ENCODE results near the gene NCOA3.
A peak's percentile ranks its signal among the peaks of the same experiment; 100 is the strongest.

NCOA3 gene

GRCh38 chr20:47605673-47606413 is 104.2 kb downstream of the NCOA3 start:
- DNase-seq = no peak

GRCh38 chr20:47606414-47606982 is 104.8 kb downstream of the NCOA3 start:
- no peak for DNase-seq

- DNase-seq = peak; percentile 63
Measured at GRCh38 chr20:47606983-47607613, 105.4 kb downstream of the NCOA3 start.

- no peak for DNase-seq
Measured at GRCh38 chr20:47609001-47609400, 107.3 kb downstream of the NCOA3 start.

- DNase-seq = peak; percentile 38
Measured at GRCh38 chr20:47610247-47610944, 108.7 kb downstream of the NCOA3 start.

GRCh38 chr20:47610945-47611250 is 109.2 kb downstream of the NCOA3 start:
- no peak for DNase-seq

- no peak for DNase-seq
Measured at GRCh38 chr20:47611785-47612184, 110.1 kb downstream of the NCOA3 start.

- DNase-seq = no peak
Measured at GRCh38 chr20:47612670-47613069, 111.0 kb downstream of the NCOA3 start.

GRCh38 chr20:47614703-47615309 is 113.1 kb downstream of the NCOA3 start:
- no peak for DNase-seq

GRCh38 chr20:47618479-47618878 is 116.8 kb downstream of the NCOA3 start:
- DNase-seq = no peak

- peak; percentile 21 for DNase-seq
Measured at GRCh38 chr20:47620808-47621805, 119.4 kb downstream of the NCOA3 start.

GRCh38 chr20:47622118-47622665 is 120.5 kb downstream of the NCOA3 start:
- DNase-seq = no peak

- DNase-seq = no peak
Measured at GRCh38 chr20:47623206-47623605, 121.5 kb downstream of the NCOA3 start.

- no peak for DNase-seq
Measured at GRCh38 chr20:47627540-47627939, 125.9 kb downstream of the NCOA3 start.

- no peak for DNase-seq
Measured at GRCh38 chr20:47629907-47630306, 128.2 kb downstream of the NCOA3 start.

- no peak for DNase-seq
Measured at GRCh38 chr20:47631078-47631477, 129.4 kb downstream of the NCOA3 start.

- no peak for DNase-seq
Measured at GRCh38 chr20:47635256-47635655, 133.6 kb downstream of the NCOA3 start.

- no peak for DNase-seq
Measured at GRCh38 chr20:47638851-47639250, 137.2 kb downstream of the NCOA3 start.

GRCh38 chr20:47642118-47642517 is 140.4 kb downstream of the NCOA3 start:
- DNase-seq = no peak

- DNase-seq = no peak
Measured at GRCh38 chr20:47642624-47643023, 140.9 kb downstream of the NCOA3 start.

GRCh38 chr20:47645632-47646031 is 143.9 kb downstream of the NCOA3 start:
- DNase-seq = no peak

GRCh38 chr20:47647994-47648393 is 146.3 kb downstream of the NCOA3 start:
- no peak for DNase-seq

Measured in GF-D8 (cell line).